Measurements from ENCODE around the gene SLC35F4.
"Not testable (repeated sequence)": the region's sequence is repeated elsewhere in the genome, so short reads cannot be mapped to it uniquely, and the experiment has no call there.

The SLC35F4 gene

DNA sequence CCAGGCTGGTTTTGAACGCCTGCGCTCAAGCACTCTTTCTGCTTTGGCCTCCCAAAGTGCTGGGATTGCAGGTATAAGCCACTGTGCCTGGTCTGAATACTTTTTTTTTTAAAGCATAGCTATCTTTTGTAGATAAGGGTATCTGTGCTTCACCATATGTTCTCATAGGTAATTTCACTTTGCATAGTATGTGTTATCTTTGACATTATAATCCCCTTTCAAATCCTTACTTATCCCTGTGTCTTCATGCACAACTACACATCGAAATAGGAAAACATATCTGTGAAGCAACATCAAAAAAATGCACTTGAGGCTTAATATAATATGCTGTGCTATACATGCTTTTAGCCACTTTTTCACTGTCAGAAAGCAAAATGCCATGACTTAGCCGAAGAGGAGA, 94.1 kb downstream of the SLC35F4 start:
- DNase-seq: no peak

DNA sequence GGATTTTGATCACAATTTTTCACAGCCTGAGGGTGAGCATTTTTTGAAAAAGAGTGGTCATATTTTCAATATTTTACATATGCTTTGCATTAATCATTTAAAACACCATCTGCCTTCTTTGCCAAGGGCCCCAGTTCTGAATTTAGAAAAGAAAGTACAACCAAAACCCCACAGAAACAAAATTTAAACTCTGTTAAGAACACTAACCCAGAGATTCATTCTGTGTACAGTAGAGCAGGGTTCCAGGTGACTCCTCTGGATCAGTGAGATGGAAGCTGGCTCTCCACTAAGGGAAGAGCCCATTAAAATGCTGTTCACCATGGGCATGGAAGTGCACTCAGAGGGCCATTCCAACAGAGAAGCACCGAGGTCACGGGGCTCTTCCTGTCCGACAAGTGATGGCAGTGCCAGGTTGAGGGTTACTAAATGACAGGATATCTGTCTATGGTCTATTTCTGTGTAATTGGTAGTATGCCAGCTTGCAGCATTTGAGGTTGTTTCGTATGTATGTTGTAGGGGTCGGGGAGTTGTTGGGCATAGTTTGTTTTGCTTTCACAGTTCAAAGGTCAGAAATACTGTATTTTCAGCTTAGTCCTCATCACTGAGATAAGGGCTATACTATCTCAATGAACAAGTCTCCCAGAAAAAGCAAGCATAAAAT, 95.9 kb downstream of the SLC35F4 start:
- DNase-seq: no peak

- DNase-seq: no peak
Measured at GRCh38 chr14:57761800-57762199, 104.1 kb downstream of the SLC35F4 start.

- no peak for DNase-seq
Measured at GRCh38 chr14:57760896-57761295, 105.0 kb downstream of the SLC35F4 start.

DNA sequence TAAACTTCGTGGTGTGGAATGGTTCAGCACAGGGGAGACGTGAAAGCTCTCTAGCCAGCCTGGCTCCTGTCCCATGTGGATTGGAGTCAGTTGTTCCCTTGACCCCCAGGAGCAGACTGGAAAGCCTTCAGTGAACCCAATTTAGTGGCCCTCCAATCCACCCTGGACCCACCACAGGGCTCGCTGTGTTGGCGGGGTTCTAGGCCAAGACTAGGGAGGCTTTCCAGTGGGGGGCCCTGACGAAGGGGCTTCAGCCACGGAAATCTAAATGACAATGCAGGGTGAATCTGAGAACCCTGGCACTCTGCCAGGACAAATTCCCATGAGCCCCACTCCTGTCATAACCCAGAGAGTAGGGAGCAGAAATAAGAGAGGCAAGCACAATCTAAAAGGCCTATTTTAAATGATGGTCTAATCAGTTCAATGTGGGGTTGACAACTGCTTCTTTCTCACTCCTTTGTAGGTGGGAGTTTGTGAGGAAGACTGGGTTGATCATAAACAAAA, 110.8 kb downstream of the SLC35F4 start:
- peak; percentile 1 for DNase-seq

DNA sequence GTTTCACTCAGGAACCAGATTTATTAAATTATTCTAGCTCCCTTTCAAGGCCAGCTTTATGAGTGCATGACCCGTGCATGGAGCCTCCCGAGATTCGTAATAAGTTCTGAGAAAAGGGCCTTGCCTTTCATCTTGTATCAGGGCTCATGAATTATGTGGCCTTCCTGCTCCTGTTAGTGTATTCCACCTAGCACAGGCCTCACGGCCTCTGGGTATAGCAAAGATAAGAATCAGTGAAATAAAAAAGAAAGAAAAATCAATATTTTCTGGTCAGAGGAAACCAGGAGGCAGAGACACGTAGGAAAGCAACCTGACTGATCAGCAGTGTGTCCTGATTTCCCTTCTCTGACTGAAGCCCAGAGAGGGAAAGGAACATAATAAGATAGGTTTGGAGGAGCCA, 111.4 kb downstream of the SLC35F4 start:
- DNase-seq: no peak

DNA sequence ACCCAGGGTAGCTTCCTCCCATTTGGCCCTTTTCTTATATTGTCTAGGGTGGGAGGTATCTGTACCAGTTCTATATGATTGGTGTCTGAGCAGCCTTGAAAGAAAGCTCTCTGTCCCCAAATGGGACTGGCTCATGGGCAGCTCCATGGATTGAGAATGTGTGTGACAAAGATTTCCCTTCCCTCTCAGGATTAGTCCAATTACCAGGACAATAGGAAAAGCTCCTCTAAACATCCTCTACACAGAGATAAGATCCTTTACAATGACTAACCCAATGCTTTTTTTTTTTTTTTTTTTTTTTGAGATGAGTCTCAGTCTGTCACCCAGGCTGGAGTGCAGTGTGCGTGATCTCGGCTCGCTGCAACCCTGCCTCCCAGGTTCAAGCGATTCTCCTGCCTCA, 112.1 kb downstream of the SLC35F4 start:
- no peak for DNase-seq

GRCh38 chr14:57752142-57752695, 113.7 kb downstream of the SLC35F4 start:
- DNase-seq: not testable (repeated sequence)

GRCh38 chr14:57751400-57751799, 114.5 kb downstream of the SLC35F4 start:
- DNase-seq: no peak

DNA sequence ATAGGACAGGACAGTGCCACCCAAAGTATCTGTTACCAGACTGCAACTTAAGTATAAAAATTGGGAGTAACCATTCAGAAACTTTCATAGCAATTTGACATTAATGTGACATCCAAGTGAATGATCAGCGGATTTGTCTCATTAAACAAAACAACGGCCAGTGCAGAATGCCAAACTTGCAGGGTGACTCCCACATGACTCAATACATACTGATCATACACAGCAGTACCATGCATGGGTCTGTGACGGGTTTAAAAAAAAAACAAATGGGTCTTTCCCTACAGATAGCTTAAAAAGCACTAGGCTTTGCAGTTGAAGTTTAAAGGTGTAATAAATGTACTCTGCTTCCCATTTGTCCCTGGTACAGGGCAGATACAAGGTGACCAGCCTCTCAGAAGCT, 116.6 kb downstream of the SLC35F4 start:
- no peak for DNase-seq

DNA sequence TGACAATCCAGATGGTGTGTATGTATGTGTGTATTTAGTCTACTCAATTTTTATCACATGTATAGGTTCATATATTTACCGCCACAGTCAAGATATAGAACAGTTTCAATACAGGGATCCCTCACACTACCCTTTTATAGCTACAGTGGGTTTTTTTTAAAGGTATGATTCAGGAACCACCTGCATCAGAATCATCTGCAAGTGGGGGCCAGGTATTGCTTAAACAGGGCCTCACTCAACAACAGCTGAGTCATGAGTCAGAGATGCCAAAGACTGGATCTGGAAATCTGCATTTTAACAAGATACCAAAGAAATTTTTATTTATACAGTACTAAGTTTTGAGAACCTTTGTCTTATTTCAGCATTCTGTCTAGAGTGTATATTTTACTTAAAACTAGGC, 117.6 kb downstream of the SLC35F4 start:
- no peak for DNase-seq

DNA sequence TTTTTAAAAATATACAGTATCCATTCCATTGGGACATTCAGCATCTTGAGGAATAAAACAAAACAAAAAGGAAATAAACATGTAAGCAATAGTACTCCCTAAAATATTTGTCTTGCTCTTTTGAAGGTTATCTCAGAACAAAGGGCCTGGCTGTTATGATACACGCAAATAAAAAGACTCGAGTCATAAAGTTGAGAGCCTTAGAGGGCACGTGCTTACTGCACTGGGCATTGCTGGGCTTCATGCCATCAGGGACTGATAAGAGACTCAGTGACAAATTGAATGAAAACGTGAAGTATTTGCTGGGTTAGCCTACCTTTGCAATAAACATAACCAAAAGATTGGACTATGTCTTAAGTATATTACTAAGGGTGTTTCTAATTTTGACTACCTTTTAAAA, 118.9 kb downstream of the SLC35F4 start:
- DNase-seq: no peak

- no peak for DNase-seq
Measured at GRCh38 chr14:57746563-57746962, 119.3 kb downstream of the SLC35F4 start.

DNA sequence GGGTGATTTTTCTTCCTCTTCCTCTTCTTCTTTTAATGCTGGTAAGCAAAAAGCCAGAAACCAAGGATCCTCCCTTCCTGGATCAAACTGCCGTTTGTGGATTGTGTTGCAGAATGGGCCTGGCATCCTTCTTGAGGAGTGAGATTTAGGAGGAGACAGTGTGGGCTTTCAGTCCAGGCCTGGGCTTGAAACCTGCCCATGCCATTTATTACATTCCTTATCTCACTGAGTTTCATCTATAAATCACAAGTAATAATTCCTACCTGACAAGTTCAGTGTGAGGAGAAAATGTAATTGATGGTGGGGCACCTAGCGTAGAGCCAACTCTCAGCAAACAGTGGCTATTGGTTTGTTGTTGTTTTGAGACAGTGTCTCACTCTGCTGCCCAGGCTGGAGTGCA, 126.4 kb downstream of the SLC35F4 start:
- DNase-seq: no peak

- no peak for DNase-seq
Measured at GRCh38 chr14:57737598-57737997, 128.3 kb downstream of the SLC35F4 start.

DNA sequence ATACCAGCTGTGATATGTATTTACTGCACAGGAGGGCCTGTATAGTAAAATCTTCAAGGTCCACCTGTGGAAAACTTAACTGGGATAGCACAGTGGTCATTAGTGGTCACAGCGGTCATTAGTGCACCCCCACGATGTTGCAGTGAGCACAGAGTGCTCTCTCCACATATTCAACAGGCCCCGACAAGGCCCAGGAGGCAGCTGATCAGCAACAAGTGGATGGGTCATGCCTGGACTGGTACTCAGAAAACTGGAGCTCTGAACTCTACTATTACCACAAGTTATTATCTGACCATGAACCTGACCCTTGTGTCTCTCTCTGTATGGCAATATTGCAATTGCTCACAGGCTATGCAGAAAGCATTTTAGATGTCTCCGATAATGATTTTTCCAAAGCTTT, 129.5 kb downstream of the SLC35F4 start:
- DNase-seq: no peak

GRCh38 chr14:57735276-57735675, 130.6 kb downstream of the SLC35F4 start:
- no peak for DNase-seq

- no peak for DNase-seq
Measured at GRCh38 chr14:57732463-57733285, 133.2 kb downstream of the SLC35F4 start.

DNA sequence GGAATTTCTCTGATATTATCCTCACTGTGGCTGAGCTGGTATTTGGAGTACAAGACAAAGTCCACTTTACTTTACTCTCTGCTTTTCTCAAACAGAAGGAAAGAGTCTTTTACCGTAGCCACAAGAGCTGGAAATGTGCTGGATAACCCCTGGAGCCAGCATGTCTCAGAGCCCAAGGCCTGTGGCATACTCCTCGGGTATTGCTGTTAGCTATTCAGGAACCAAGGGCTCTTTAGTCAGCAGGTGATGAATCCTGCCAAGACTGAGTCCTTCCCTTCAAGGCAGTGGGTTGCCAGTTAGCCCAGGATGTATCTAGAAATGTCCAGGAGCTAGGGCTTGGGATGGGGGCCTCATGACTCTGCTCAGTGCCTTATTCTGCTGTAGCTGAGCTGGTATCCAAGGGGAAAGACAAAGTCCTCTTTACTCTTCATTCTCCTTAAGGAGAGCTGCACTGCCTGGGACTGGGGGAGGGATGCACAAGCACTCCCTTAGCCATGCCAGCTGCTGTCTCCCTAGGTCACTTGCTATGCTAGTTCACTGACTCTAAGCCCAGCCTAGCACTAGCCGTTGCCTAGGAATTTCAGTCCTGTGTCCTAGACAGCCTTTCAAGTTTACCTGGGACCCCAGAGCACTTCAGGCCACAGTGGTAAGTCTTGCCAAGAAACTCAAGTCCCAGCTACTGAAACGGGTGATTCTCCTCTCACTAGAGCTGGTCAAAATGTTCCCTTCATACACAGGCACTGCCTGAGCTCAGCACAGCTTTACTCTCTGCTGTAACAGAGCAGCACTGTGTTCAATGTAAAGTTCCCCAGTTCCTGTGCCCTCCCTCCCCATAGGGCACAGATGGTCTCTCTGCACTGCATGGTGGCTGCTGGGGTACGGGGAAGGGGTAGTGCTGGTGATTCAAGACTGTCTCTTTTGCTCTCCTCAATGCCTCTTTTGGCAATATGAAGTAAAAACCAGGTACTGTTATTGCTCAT, 136.4 kb downstream of the SLC35F4 start:
- DNase-seq: no peak

- no peak for DNase-seq
Measured at GRCh38 chr14:57725399-57726077, 140.4 kb downstream of the SLC35F4 start.

DNA sequence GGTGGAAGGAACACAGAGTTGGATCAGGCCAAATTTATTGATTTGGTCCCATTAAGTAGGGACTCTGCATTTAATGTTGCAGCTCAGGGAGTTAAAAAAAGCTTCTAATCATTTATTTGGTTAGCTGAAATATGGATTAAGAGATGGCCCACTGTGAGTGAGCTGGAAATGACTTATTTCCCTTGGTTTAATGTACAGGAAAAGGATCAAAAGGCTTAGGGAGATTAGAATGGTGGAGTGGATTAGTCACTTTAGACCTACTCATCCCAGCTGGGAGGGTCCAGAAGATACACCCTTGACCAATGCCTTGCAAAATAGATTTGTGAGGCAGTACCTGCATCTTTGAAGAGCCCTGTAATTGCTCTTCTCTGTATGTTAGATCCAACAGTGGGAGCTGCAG, 143.8 kb downstream of the SLC35F4 start:
- DNase-seq: not testable (repeated sequence)

GRCh38 chr14:57714487-57714931, 151.4 kb downstream of the SLC35F4 start:
- DNase-seq: no peak

Data from NCI-H1436 treated with DMSO at 0.1 percent for 48 hours (cell line).